Neural progenitor cell (in vitro differentiated cells): ENCODE measurements around the gene GABRE. TPM values are rescaled to one million over a fixed set of nuclear protein-coding genes. Genes with fewer than 3 reads are reported as not detected.

Source experiments
- DNase-seq: peaks from one replicate; pipeline ENCODE4 v3.0.0-alpha.2; 2016; ENCODE audit warnings: low spot score
- H2AFZ ChIP-seq: fragments of 200-600 bp; sonication (generic); replicated peaks from 2 replicates; pipeline ENCODE4 v1.6.1; 2016; ENCODE audit warnings: antibody characterized with exemption
- H3F3A ChIP-seq: fragments of 200-600 bp; sonication (generic); 2 replicates; pipeline ENCODE4 v1.6.1; 2016; ENCODE audit warnings: antibody characterized with exemption, low read depth
- H3K27ac ChIP-seq: fragments of 200-600 bp; sonication (generic); 2 replicates; pipeline ENCODE4 v1.5.1; 2016; ENCODE audit warnings: mild to moderate bottlenecking
- H3K27me3 ChIP-seq: fragments of 200-600 bp; sonication (generic); 2 replicates; pipeline ENCODE4 v1.6.1; 2016; ENCODE audit warnings: mild to moderate bottlenecking, moderate library complexity
- H3K36me3 ChIP-seq: fragments of 200-600 bp; sonication (generic); 2 replicates; pipeline ENCODE4 v1.5.1; 2016
- H3K4me1 ChIP-seq: fragments of 200-600 bp; sonication (generic); 2 replicates; pipeline ENCODE4 v1.6.1; 2016; ENCODE audit warnings: mixed run types
- H3K4me2 ChIP-seq: fragments of 200-600 bp; sonication (generic); 2 replicates; pipeline ENCODE4 v1.6.1; 2016
- H3K4me3 ChIP-seq: fragments of 200-600 bp; sonication (generic); 2 replicates; pipeline ENCODE4 v1.5.1; 2016
- H3K79me2 ChIP-seq: fragments of 200-600 bp; sonication (generic); 2 replicates; pipeline ENCODE4 v1.6.1; 2016; ENCODE audit warnings: low read depth
- H3K9ac ChIP-seq: fragments of 200-600 bp; sonication (generic); 2 replicates; pipeline ENCODE4 v1.6.1; 2016
- H3K9me3 ChIP-seq: fragments of 200-600 bp; sonication (generic); 2 replicates; pipeline ENCODE4 v1.5.1; 2016; ENCODE audit warnings: low read depth
- H4K20me1 ChIP-seq: fragments of 200-600 bp; sonication (generic); 2 replicates; pipeline ENCODE4 v1.6.1; 2016; ENCODE audit warnings: low read depth
- H3K27ac Mint-ChIP-seq: 3 replicates; pipeline ENCODE4 v1.8.0; 2021; ENCODE audit warnings: mixed read lengths
- H3K27me3 Mint-ChIP-seq: 2 replicates; pipeline ENCODE4 v1.8.0; 2022; ENCODE audit warnings: low read depth, mild to moderate bottlenecking, inconsistent platforms, moderate library complexity, mixed read lengths; ENCODE audit not compliant: insufficient read depth
- H3K36me3 Mint-ChIP-seq: 3 replicates; pipeline ENCODE4 v1.8.0; 2021; ENCODE audit warnings: mixed read lengths
- H3K4me1 Mint-ChIP-seq: 3 replicates; pipeline ENCODE4 v1.8.0; 2021; ENCODE audit warnings: mixed read lengths
- H3K4me3 Mint-ChIP-seq: 3 replicates; pipeline ENCODE4 v1.8.0; 2021; ENCODE audit warnings: mild to moderate bottlenecking, moderate library complexity, mixed read lengths
- H3K9me3 Mint-ChIP-seq: 3 replicates; pipeline ENCODE4 v1.8.0; 2020; ENCODE audit warnings: mixed read lengths
- CTCF ChIP-seq: fragments of 200-600 bp; sonication (generic); IDR thresholded peaks from 2 replicates; pipeline ENCODE4 v1.5.1; 2017; ENCODE audit warnings: antibody characterized with exemption, mild to moderate bottlenecking
- EZH2 ChIP-seq: fragments of 200-600 bp; sonication (generic); IDR thresholded peaks from 2 replicates; pipeline ENCODE4 v1.6.1; 2017; ENCODE audit warnings: antibody characterized with exemption, mild to moderate bottlenecking, moderate library complexity
- EZH2phosphoT487 ChIP-seq: fragments of 200-600 bp; sonication (generic); IDR thresholded peaks from 2 replicates; pipeline ENCODE4 v1.6.1; 2017; ENCODE audit warnings: antibody characterized with exemption
- total RNA-seq: library from RNA; depleted of rRNA; stranded (reverse); fragments of >200 nt; gene quantifications from 2 replicates; pipeline ENCODE4 v1.2.3, GENCODE V29; 2015; ENCODE audit warnings: low replicate concordance

Gene GABRE
- 0.92 and 1.1 TPM in 2 replicates for total RNA-seq

GRCh38 chrX:151974336-151975227, at the start of gene GABRE:
GABRE (minus strand) TSS chrX:151974676; CDS start chrX:151974625, 51 bp downstream.
- Histone ChIP-seq H3K4me1 (no peaks in the 10 kb centered on the region), H3K9me3 (no peaks in the 10 kb centered on the region), H4K20me1 (no peaks in the 10 kb centered on the region), H3K4me3 (peak within 1 kb of the TSS; percentile 40), H3F3A (no peaks in the 10 kb centered on the region), H2AFZ (no peak within 1 kb of the TSS), H3K27me3 (peaks cover 50% of the 10 kb centered on the region), H3K9ac (no peak within 1 kb of the TSS), H3K4me2 (peak within 1 kb of the TSS; percentile 62), H3K27ac (no peak within 1 kb of the TSS), H3K36me3 (no peaks in the 10 kb centered on the region), H3K79me2 (no peaks in the 10 kb centered on the region)
- DNase-seq, result peak; percentile 69
- peak within 1 kb of the TSS; percentile 76 for H3K4me3 Mint-ChIP-seq
- no peaks in the 10 kb centered on the region for H3K36me3 Mint-ChIP-seq
- peaks cover 3% of the 10 kb centered on the region for H3K4me1 Mint-ChIP-seq
- peaks cover 3% of the 10 kb centered on the region for H3K27me3 Mint-ChIP-seq
- peaks cover 9% of the 10 kb centered on the region for H3K9me3 Mint-ChIP-seq
- TF ChIP-seq EZH2phosphoT487 (no peak), EZH2 (peak; percentile 60)
- H3K27ac Mint-ChIP-seq, result no peak within 1 kb of the TSS

GRCh38 chrX:152020888-152021287, 46.4 kb upstream of the GABRE start:
- no peaks in the 10 kb centered on the region for H3F3A ChIP-seq
- Mint-ChIP-seq H3K36me3 (no peaks in the 10 kb centered on the region), H3K4me1 (no peaks in the 10 kb centered on the region), H3K9me3 (peaks cover 6% of the 10 kb centered on the region), H3K27ac (no peak overlapping the region), H3K4me3 (no peak overlapping the region), H3K27me3 (no peaks in the 10 kb centered on the region)
- no peak overlapping the region for H3K4me3 ChIP-seq
- H4K20me1 ChIP-seq, result no peaks in the 10 kb centered on the region
- H3K4me1 ChIP-seq, result no peaks in the 10 kb centered on the region
- H3K9me3 ChIP-seq, result peaks cover 5% of the 10 kb centered on the region
- no peak overlapping the region for H3K4me2 ChIP-seq
- no peak overlapping the region for H3K9ac ChIP-seq
- no peaks in the 10 kb centered on the region for H3K79me2 ChIP-seq
- TF ChIP-seq CTCF, result no peak
- TF ChIP-seq EZH2, result no peak
- no peak for TF ChIP-seq EZH2phosphoT487
- no peak overlapping the region for H2AFZ ChIP-seq
- H3K36me3 ChIP-seq, result no peaks in the 10 kb centered on the region
- no peak for DNase-seq
- H3K27me3 ChIP-seq, result no peaks in the 10 kb centered on the region
- H3K27ac ChIP-seq, result no peak overlapping the region

GRCh38 chrX:151999813-152000212, 25.3 kb upstream of the GABRE start:
- H2AFZ ChIP-seq, result no peak overlapping the region
- H3K9ac ChIP-seq, result no peak overlapping the region
- Mint-ChIP-seq H3K27ac (no peak overlapping the region), H3K4me1 (no peaks in the 10 kb centered on the region), H3K4me3 (no peak overlapping the region), H3K9me3 (peaks cover 9% of the 10 kb centered on the region), H3K27me3 (peaks cover 4% of the 10 kb centered on the region), H3K36me3 (no peaks in the 10 kb centered on the region)
- H3K9me3 ChIP-seq, result peaks cover 7% of the 10 kb centered on the region
- no peak overlapping the region for H3K27ac ChIP-seq
- H3K36me3 ChIP-seq, result no peaks in the 10 kb centered on the region
- DNase-seq, result no peak
- H4K20me1 ChIP-seq, result no peaks in the 10 kb centered on the region
- H3K27me3 ChIP-seq, result no peaks in the 10 kb centered on the region
- H3K79me2 ChIP-seq, result no peaks in the 10 kb centered on the region
- no peaks in the 10 kb centered on the region for H3K4me1 ChIP-seq
- no peak overlapping the region for H3K4me3 ChIP-seq
- TF ChIP-seq EZH2, result no peak
- no peak for TF ChIP-seq EZH2phosphoT487
- no peak for TF ChIP-seq CTCF
- H3F3A ChIP-seq, result no peaks in the 10 kb centered on the region
- no peak overlapping the region for H3K4me2 ChIP-seq

- peaks cover 4% of the 10 kb centered on the region for H3K27me3 Mint-ChIP-seq
- no peak overlapping the region for H3K27ac Mint-ChIP-seq
- no peaks in the 10 kb centered on the region for H3K27me3 ChIP-seq
- no peak overlapping the region for H3K4me3 Mint-ChIP-seq
- no peak overlapping the region for H3K27ac ChIP-seq
- H3K4me3 ChIP-seq, result no peak overlapping the region
- H3K9me3 ChIP-seq, result peaks cover 3% of the 10 kb centered on the region
- DNase-seq, result no peak
- no peaks in the 10 kb centered on the region for H3K4me1 ChIP-seq
- no peaks in the 10 kb centered on the region for H3K79me2 ChIP-seq
- H3K4me2 ChIP-seq, result no peak overlapping the region
- no peaks in the 10 kb centered on the region for H3K4me1 Mint-ChIP-seq
- no peak overlapping the region for H2AFZ ChIP-seq
- H3K36me3 Mint-ChIP-seq, result no peaks in the 10 kb centered on the region
- no peaks in the 10 kb centered on the region for H3K36me3 ChIP-seq
- peaks cover 7% of the 10 kb centered on the region for H3K9me3 Mint-ChIP-seq
- H3K9ac ChIP-seq, result no peak overlapping the region
- no peaks in the 10 kb centered on the region for H4K20me1 ChIP-seq
- H3F3A ChIP-seq, result no peaks in the 10 kb centered on the region
- TF ChIP-seq EZH2phosphoT487, result no peak
Observed at GRCh38 chrX:151997539-151997938, 23.1 kb upstream of the GABRE start.
